ENCODE data around the gene ANKRD31.
"Not testable (repeated sequence)": the region's sequence is repeated elsewhere in the genome, so short reads cannot be mapped to it uniquely, and the experiment has no call there.

ANKRD31 gene

GRCh38 chr5:75142566-75143136 is 94.0 kb downstream of the ANKRD31 start:
- Mint-ChIP-seq H3K36me3 (ENCODE audit: low read depth) (no peaks in the 10 kb centered on the region), H3K27me3 (no peaks in the 10 kb centered on the region), H3K27ac (no peak overlapping the region), H3K4me3 (no peak overlapping the region), H3K9me3 (no peaks in the 10 kb centered on the region), H3K4me1 (ENCODE audit: low read depth) (peaks cover 25% of the 10 kb centered on the region)
- no peak for DNase-seq

- Mint-ChIP-seq H3K4me3 (no peak overlapping the region), H3K4me1 (ENCODE audit: low read depth) (peaks cover 14% of the 10 kb centered on the region), H3K27ac (no peak overlapping the region), H3K27me3 (no peaks in the 10 kb centered on the region), H3K9me3 (peaks cover 2% of the 10 kb centered on the region), H3K36me3 (ENCODE audit: low read depth) (no peaks in the 10 kb centered on the region)
- no peak for DNase-seq
These were observed 96.4 kb downstream of the ANKRD31 start for GRCh38 chr5:75140277-75140676.

- Mint-ChIP-seq H3K27me3 (no peaks in the 10 kb centered on the region), H3K27ac (no peak overlapping the region), H3K9me3 (peaks cover 2% of the 10 kb centered on the region), H3K36me3 (ENCODE audit: low read depth) (no peaks in the 10 kb centered on the region), H3K4me1 (ENCODE audit: low read depth) (peaks cover 14% of the 10 kb centered on the region), H3K4me3 (no peak overlapping the region)
- no peak for DNase-seq
These were observed 98.0 kb downstream of the ANKRD31 start for GRCh38 chr5:75138689-75139088.

GRCh38 chr5:75130818-75131349 is 105.8 kb downstream of the ANKRD31 start:
- DNase-seq = no peak
- Mint-ChIP-seq H3K4me3 (no peak overlapping the region), H3K36me3 (ENCODE audit: low read depth) (no peaks in the 10 kb centered on the region), H3K27ac (no peak overlapping the region), H3K9me3 (peaks cover 8% of the 10 kb centered on the region), H3K4me1 (ENCODE audit: low read depth) (no peaks in the 10 kb centered on the region), H3K27me3 (no peaks in the 10 kb centered on the region)

- peaks cover 3% of the 10 kb centered on the region for H3K4me1 Mint-ChIP-seq (ENCODE audit: low read depth)
- peaks cover 8% of the 10 kb centered on the region for H3K9me3 Mint-ChIP-seq
- H3K4me3 Mint-ChIP-seq = no peak overlapping the region
- H3K36me3 Mint-ChIP-seq (ENCODE audit: low read depth) = no peaks in the 10 kb centered on the region
- DNase-seq = no peak
- H3K27me3 Mint-ChIP-seq = no peaks in the 10 kb centered on the region
- H3K27ac Mint-ChIP-seq = no peak overlapping the region
These were observed 119.8 kb downstream of the ANKRD31 start for GRCh38 chr5:75116856-75117255.

- H3K27me3 Mint-ChIP-seq; H3K9me3 Mint-ChIP-seq; H3K4me3 Mint-ChIP-seq; H3K27ac Mint-ChIP-seq; DNase-seq; H3K36me3 Mint-ChIP-seq (ENCODE audit: low read depth): not testable (repeated sequence)
- peaks cover 18% of the 10 kb centered on the region for H3K4me1 Mint-ChIP-seq (ENCODE audit: low read depth)
These were observed 122.4 kb downstream of the ANKRD31 start for GRCh38 chr5:75114311-75114710.

GRCh38 chr5:75113354-75114113 is 123.1 kb downstream of the ANKRD31 start:
- no peak overlapping the region for H3K4me3 Mint-ChIP-seq
- H3K27ac Mint-ChIP-seq = no peak overlapping the region
- DNase-seq = no peak
- H3K4me1 Mint-ChIP-seq (ENCODE audit: low read depth) = peaks cover 23% of the 10 kb centered on the region
- H3K27me3 Mint-ChIP-seq = no peaks in the 10 kb centered on the region
- no peaks in the 10 kb centered on the region for H3K9me3 Mint-ChIP-seq
- no peaks in the 10 kb centered on the region for H3K36me3 Mint-ChIP-seq (ENCODE audit: low read depth)

GRCh38 chr5:75108931-75109596 is 127.6 kb downstream of the ANKRD31 start:
- Mint-ChIP-seq H3K4me3 (no peak overlapping the region), H3K9me3 (no peaks in the 10 kb centered on the region), H3K4me1 (ENCODE audit: low read depth) (peaks cover 28% of the 10 kb centered on the region), H3K27ac (no peak overlapping the region), H3K27me3 (no peaks in the 10 kb centered on the region), H3K36me3 (ENCODE audit: low read depth) (no peaks in the 10 kb centered on the region)
- no peak for DNase-seq

GRCh38 chr5:75108515-75108914 is 128.2 kb downstream of the ANKRD31 start:
- Mint-ChIP-seq H3K4me1 (ENCODE audit: low read depth) (peaks cover 28% of the 10 kb centered on the region), H3K27me3 (no peaks in the 10 kb centered on the region), H3K4me3 (no peak overlapping the region), H3K9me3 (no peaks in the 10 kb centered on the region), H3K27ac (no peak overlapping the region), H3K36me3 (ENCODE audit: low read depth) (no peaks in the 10 kb centered on the region)
- no peak for DNase-seq

GRCh38 chr5:75095956-75096355 is 140.7 kb downstream of the ANKRD31 start:
- not testable (repeated sequence) for H3K36me3 Mint-ChIP-seq (ENCODE audit: low read depth); DNase-seq; H3K9me3 Mint-ChIP-seq; H3K4me3 Mint-ChIP-seq; H3K27me3 Mint-ChIP-seq
- Mint-ChIP-seq H3K27ac (peak overlapping the region; percentile 65), H3K4me1 (ENCODE audit: low read depth) (peaks cover 19% of the 10 kb centered on the region)

GRCh38 chr5:75091597-75091996 is 145.1 kb downstream of the ANKRD31 start:
- no peaks in the 10 kb centered on the region for H3K27me3 Mint-ChIP-seq
- H3K9me3 Mint-ChIP-seq = no peaks in the 10 kb centered on the region
- H3K27ac Mint-ChIP-seq = no peak overlapping the region
- no peaks in the 10 kb centered on the region for H3K36me3 Mint-ChIP-seq (ENCODE audit: low read depth)
- peaks cover 48% of the 10 kb centered on the region for H3K4me1 Mint-ChIP-seq (ENCODE audit: low read depth)
- no peak for DNase-seq
- no peak overlapping the region for H3K4me3 Mint-ChIP-seq

GRCh38 chr5:75089662-75090061 is 147.0 kb downstream of the ANKRD31 start:
- peaks cover 33% of the 10 kb centered on the region for H3K4me1 Mint-ChIP-seq (ENCODE audit: low read depth)
- H3K36me3 Mint-ChIP-seq (ENCODE audit: low read depth) = no peaks in the 10 kb centered on the region
- no peak overlapping the region for H3K4me3 Mint-ChIP-seq
- no peaks in the 10 kb centered on the region for H3K9me3 Mint-ChIP-seq
- H3K27me3 Mint-ChIP-seq = no peaks in the 10 kb centered on the region
- H3K27ac Mint-ChIP-seq = no peak overlapping the region
- no peak for DNase-seq

- no peak for DNase-seq
- Mint-ChIP-seq H3K4me1 (ENCODE audit: low read depth) (peaks cover 29% of the 10 kb centered on the region), H3K27ac (peak overlapping the region; percentile 57), H3K36me3 (ENCODE audit: low read depth) (no peaks in the 10 kb centered on the region), H3K4me3 (no peak overlapping the region), H3K9me3 (no peaks in the 10 kb centered on the region), H3K27me3 (no peaks in the 10 kb centered on the region)
These were observed 147.5 kb downstream of the ANKRD31 start for GRCh38 chr5:75089137-75089536.

GRCh38 chr5:75088648-75089047 is 148.0 kb downstream of the ANKRD31 start:
- Mint-ChIP-seq H3K4me1 (ENCODE audit: low read depth) (peaks cover 29% of the 10 kb centered on the region), H3K36me3 (ENCODE audit: low read depth) (no peaks in the 10 kb centered on the region), H3K27ac (no peak overlapping the region), H3K4me3 (no peak overlapping the region), H3K27me3 (no peaks in the 10 kb centered on the region), H3K9me3 (no peaks in the 10 kb centered on the region)
- no peak for DNase-seq

GRCh38 chr5:75081510-75081909 is 155.2 kb downstream of the ANKRD31 start:
- DNase-seq = no peak
- Mint-ChIP-seq H3K4me1 (ENCODE audit: low read depth) (peaks cover 9% of the 10 kb centered on the region), H3K27me3 (no peaks in the 10 kb centered on the region), H3K4me3 (no peak overlapping the region), H3K27ac (no peak overlapping the region), H3K36me3 (ENCODE audit: low read depth) (no peaks in the 10 kb centered on the region), H3K9me3 (no peaks in the 10 kb centered on the region)

Data from activated T-cell treated with anti-CD3 and anti-CD28 coated beads, Interleukin-2, amount 50 U/mL, for 24 hours (primary cell).